ENCODE measurements around the gene CFAP77. TPM values are rescaled to one million over a fixed set of nuclear protein-coding genes. Genes with fewer than 3 reads are reported as not detected.

Gene CFAP77
- total and polyA plus RNA-seq, 9 donors = 0.11 to 13.8 (median 0.47) TPM; not detected in 4

DNA sequence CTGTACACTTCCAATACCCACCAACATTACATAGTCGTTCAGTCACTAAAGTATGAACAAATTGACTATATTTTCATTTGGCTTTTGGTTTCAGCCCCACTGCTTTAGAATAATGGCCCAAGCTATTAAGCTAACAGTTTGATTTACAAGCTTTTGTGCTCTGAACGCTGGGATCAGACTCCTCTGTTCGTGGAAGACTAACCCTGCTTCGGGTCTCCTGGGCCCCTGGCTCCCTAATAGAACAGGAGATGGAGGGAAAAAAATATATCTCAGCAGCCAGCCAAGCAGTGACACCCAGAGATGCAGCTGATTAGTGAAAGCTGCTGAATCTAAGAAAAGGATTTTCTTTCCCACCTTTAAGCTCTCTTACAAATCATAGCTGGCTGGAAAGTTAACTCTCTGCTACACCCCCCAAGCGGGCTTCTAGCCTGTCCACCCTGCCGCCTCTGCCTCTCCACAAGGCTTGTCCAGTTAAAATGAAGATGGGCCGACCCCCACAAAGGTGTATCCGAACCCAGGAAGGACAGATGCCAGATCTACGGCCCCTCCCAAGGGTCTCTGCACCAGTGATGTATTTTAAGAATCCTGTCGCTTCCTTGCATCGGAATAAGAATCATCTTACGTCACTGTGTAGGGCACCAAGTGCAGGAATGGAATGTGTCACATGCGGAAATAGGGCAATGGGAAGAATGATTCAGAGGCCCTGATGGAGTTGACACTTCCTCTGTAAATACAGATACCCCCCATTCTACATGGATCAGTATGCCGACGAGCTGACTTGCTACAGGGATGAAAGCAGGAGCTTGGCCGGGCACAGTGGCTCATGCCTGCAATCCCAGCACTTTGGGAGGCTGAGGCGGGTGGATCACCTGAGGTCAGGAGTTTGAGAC, 139.0 kb downstream of the CFAP77 start:
- 66 to 75% (median 70%) methylated on average over 17 of the region's 17 CpGs for WGBS, 3 donors
- no peaks in the 10 kb centered on the region for H3K4me1 ChIP-seq (ENCODE audit: insufficient read depth)
- no peak overlapping the region for H3K4me3 ChIP-seq
- H3K36me3 ChIP-seq = no peaks in the 10 kb centered on the region
- TF ChIP-seq, protein P1, sequence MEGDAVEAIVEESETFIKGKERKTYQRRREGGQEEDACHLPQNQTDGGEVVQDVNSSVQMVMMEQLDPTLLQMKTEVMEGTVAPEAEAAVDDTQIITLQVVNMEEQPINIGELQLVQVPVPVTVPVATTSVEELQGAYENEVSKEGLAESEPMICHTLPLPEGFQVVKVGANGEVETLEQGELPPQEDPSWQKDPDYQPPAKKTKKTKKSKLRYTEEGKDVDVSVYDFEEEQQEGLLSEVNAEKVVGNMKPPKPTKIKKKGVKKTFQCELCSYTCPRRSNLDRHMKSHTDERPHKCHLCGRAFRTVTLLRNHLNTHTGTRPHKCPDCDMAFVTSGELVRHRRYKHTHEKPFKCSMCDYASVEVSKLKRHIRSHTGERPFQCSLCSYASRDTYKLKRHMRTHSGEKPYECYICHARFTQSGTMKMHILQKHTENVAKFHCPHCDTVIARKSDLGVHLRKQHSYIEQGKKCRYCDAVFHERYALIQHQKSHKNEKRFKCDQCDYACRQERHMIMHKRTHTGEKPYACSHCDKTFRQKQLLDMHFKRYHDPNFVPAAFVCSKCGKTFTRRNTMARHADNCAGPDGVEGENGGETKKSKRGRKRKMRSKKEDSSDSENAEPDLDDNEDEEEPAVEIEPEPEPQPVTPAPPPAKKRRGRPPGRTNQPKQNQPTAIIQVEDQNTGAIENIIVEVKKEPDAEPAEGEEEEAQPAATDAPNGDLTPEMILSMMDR (IDR thresholded peaks at IDR 0.05) = no peak
- no peak for TF ChIP-seq POLR2A (IDR thresholded peaks at IDR 0.05)
- no peak for TF ChIP-seq EP300 (IDR thresholded peaks at IDR 0.05)
- no peaks in the 10 kb centered on the region for H3K9me3 ChIP-seq
- H3K27me3 ChIP-seq = no peaks in the 10 kb centered on the region
- H3K27ac ChIP-seq = no peak overlapping the region
- intact Hi-C loops (cut with DNase I) = no loop called here
- DNase-seq = no peak

DNA sequence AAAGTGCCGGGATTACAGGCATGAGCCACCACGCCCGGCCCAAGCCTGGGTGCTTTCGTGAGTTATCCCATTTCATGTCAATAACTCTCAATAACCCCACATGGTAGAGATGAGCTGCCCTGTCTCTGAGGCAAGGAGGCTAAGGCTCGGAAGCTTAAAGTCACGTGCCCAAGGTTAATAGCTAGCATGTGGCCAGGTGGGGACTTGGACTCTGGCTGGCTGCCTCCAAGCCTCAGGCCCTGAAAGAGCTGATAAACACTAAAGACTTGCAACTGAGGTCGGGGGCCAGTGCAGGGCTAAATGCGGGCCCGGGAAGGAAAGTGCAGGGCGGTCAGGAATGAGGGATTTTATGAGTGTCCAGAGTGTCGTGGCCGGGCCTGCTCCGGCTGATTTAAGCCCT, 141.5 kb downstream of the CFAP77 start:
- Histone ChIP-seq H3K4me3 (no peak overlapping the region), H3K9me3 (no peaks in the 10 kb centered on the region), H3K27ac (no peak overlapping the region), H3K27me3 (no peaks in the 10 kb centered on the region), H3K36me3 (no peaks in the 10 kb centered on the region), H3K4me1 (ENCODE audit: insufficient read depth) (no peaks in the 10 kb centered on the region)
- TF ChIP-seq EP300 (IDR thresholded peaks at IDR 0.05) (no peak), POLR2A (IDR thresholded peaks at IDR 0.05) (no peak)
- TF ChIP-seq, protein P1 (IDR thresholded peaks at IDR 0.05) = no peak
- 59 to 67% (median 62%) methylated on average over 13 of the region's 13 CpGs for WGBS, 3 donors
- intact Hi-C loops (cut with DNase I) = no loop called here
- no peak for DNase-seq

DNA sequence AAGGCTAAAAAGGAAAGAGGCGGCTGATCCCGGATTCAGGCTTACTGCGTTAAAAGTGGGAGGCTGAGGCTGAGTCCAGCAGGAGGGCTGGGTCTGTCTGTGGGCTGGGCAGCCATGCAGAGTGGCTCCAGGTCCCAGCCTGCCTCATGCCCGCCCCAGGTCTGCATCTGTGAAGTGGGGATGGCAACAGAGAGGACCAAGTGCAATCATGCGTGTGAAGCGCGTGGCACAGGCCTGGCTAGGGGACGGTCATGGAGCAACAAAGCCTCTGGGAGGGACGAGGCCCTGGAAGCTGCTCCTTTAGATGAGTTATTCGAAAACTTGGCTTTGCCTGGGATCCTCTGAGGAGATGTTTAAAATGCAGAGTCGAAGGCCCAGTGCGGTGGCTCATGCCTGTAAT, 142.0 kb downstream of the CFAP77 start:
- Histone ChIP-seq H3K27me3 (no peaks in the 10 kb centered on the region), H3K36me3 (no peaks in the 10 kb centered on the region), H3K4me3 (no peak overlapping the region), H3K4me1 (ENCODE audit: insufficient read depth) (no peaks in the 10 kb centered on the region), H3K27ac (no peak overlapping the region), H3K9me3 (no peaks in the 10 kb centered on the region)
- intact Hi-C loops (cut with DNase I) = no loop called here
- TF ChIP-seq EP300 (IDR thresholded peaks at IDR 0.05) (no peak), POLR2A (IDR thresholded peaks at IDR 0.05) (no peak)
- TF ChIP-seq, protein P1 (IDR thresholded peaks at IDR 0.05) = no peak
- no peak for DNase-seq
- 86 to 88% (median 87%) methylated on average over 12 of the region's 12 CpGs for WGBS, 3 donors

DNA sequence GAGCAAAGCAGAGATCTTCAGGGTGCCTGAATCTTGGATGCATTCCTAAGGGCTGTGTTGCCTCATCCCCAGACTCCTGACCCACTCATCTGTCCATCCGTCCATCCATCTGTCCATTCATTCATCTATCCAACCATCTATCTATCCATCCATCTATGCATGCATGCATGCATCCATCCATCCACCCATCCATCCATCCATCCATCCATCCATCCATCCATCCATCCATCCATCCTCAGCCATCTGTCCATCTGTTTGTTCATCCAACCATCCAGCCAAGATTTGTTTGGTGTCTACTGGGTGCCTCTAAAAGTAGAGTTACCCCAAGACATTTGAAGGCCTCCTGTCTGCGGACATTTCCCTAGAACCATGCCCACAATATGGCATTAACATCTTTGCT, 144.7 kb downstream of the CFAP77 start:
- DNase-seq = no peak
- intact Hi-C loops (cut with DNase I) = no loop called here
- TF ChIP-seq POLR2A (IDR thresholded peaks at IDR 0.05) (no peak), EP300 (IDR thresholded peaks at IDR 0.05) (no peak)
- TF ChIP-seq, protein P1 (IDR thresholded peaks at IDR 0.05) = no peak
- H3K9me3 ChIP-seq = no peaks in the 10 kb centered on the region
- H3K36me3 ChIP-seq = no peaks in the 10 kb centered on the region
- H3K27ac ChIP-seq = no peak overlapping the region
- H3K4me3 ChIP-seq = no peak overlapping the region
- H3K27me3 ChIP-seq = no peaks in the 10 kb centered on the region
- WGBS, 3 donors = 92 to 93% (median 92%) methylated on average over 2 of the region's 2 CpGs
- H3K4me1 ChIP-seq (ENCODE audit: insufficient read depth) = no peaks in the 10 kb centered on the region
